GM23338 (cell line): ENCODE data around the gene ABHD12. TPM values are rescaled to one million over a fixed set of nuclear protein-coding genes. Genes with fewer than 3 reads are reported as not detected.

Source experiments
- ATAC-seq: fragments of 200-7000 bp; cut with Tn5 transposase; 3 replicates; pipeline ENCODE4 v1.9.1; 2020
- DNase-seq: peaks from one replicate; pipeline ENCODE4 v3.0.0-alpha.2; 2015; ENCODE audit warnings: low spot score
- H2AFZ ChIP-seq: fragments of 200-600 bp; sonication (generic); 2 replicates; pipeline ENCODE4 v1.8.0; 2016; ENCODE audit warnings: antibody characterized with exemption, mild to moderate bottlenecking, moderate library complexity
- H3F3A ChIP-seq: fragments of 200-600 bp; sonication (generic); replicated peaks from 2 replicates; pipeline ENCODE4 v1.8.0; 2017; ENCODE audit warnings: antibody characterized with exemption, mixed run types, low read depth
- H3K27ac ChIP-seq: fragments of 200-600 bp; sonication (generic); 2 replicates; pipeline ENCODE4 v1.6.1; 2016; ENCODE audit warnings: low read depth
- H3K27me3 ChIP-seq: fragments of 200-600 bp; sonication (generic); 2 replicates; pipeline ENCODE4 v1.8.0; 2016; ENCODE audit warnings: mild to moderate bottlenecking, mixed run types, moderate library complexity; ENCODE audit not compliant: insufficient read depth
- H3K36me3 ChIP-seq: fragments of 200-600 bp; sonication (generic); 2 replicates; pipeline ENCODE4 v1.8.0; 2016; ENCODE audit warnings: mild to moderate bottlenecking; ENCODE audit not compliant: insufficient read depth
- H3K4me1 ChIP-seq: fragments of 200-600 bp; sonication (generic); 2 replicates; pipeline ENCODE4 v1.8.0; 2016; ENCODE audit warnings: mild to moderate bottlenecking, moderate library complexity; ENCODE audit not compliant: insufficient read depth
- H3K4me2 ChIP-seq: fragments of 200-600 bp; sonication (generic); 2 replicates; pipeline ENCODE4 v1.7.1; 2017; ENCODE audit warnings: mixed run types
- H3K4me3 ChIP-seq: fragments of 200-600 bp; sonication (generic); 2 replicates; pipeline ENCODE4 v1.6.1; 2016; ENCODE audit warnings: mixed run types
- H3K79me2 ChIP-seq: fragments of 200-600 bp; sonication (generic); replicated peaks from 2 replicates; pipeline ENCODE4 v1.8.0; 2017; ENCODE audit warnings: mild to moderate bottlenecking; ENCODE audit not compliant: insufficient read depth
- H3K9me2 ChIP-seq: fragments of 200-600 bp; sonication (generic); 2 replicates; pipeline ENCODE4 v1.8.0; 2017; ENCODE audit not compliant: insufficient read depth
- H4K20me1 ChIP-seq: fragments of 200-600 bp; sonication (generic); replicated peaks from 2 replicates; pipeline ENCODE4 v1.8.0; 2017; ENCODE audit warnings: mild to moderate bottlenecking; ENCODE audit not compliant: insufficient read depth
- H3K27ac Mint-ChIP-seq: 2 replicates; pipeline ENCODE4 v1.8.0; 2020; ENCODE audit warnings: inconsistent platforms, mild to moderate bottlenecking, moderate library complexity, mixed read lengths
- H3K27me3 Mint-ChIP-seq: 3 replicates; pipeline ENCODE4 v1.8.0; 2022; ENCODE audit warnings: low read depth, mild to moderate bottlenecking, moderate library complexity, mixed read lengths, inconsistent platforms; ENCODE audit not compliant: insufficient read depth, poor library complexity
- H3K36me3 Mint-ChIP-seq: 3 replicates; pipeline ENCODE4 v1.8.0; 2021; ENCODE audit warnings: low read depth, mild to moderate bottlenecking, inconsistent platforms, moderate library complexity, mixed read lengths
- H3K4me1 Mint-ChIP-seq: 3 replicates; pipeline ENCODE4 v1.8.0; 2020; ENCODE audit warnings: mild to moderate bottlenecking, inconsistent platforms, mixed read lengths
- H3K4me3 Mint-ChIP-seq: 3 replicates; pipeline ENCODE4 v1.8.0; 2021; ENCODE audit warnings: moderate library complexity, mild to moderate bottlenecking, inconsistent platforms, mixed read lengths
- H3K9me3 Mint-ChIP-seq: 3 replicates; pipeline ENCODE4 v1.8.0; 2020; ENCODE audit warnings: moderate library complexity, mild to moderate bottlenecking, inconsistent platforms, mixed read lengths
- CREB1 ChIP-seq: fragments of 250-450 bp; sonication (Bioruptor Pico); IDR thresholded peaks from 2 replicates; pipeline ENCODE4 v1.5.0; 2020; ENCODE audit warnings: low read depth, mild to moderate bottlenecking, moderate library complexity
- CTCF ChIP-seq, 2 experiments: fragments of 200-600 bp in 1 of 2; sonication (generic) in 1 of 2; conservative IDR thresholded peaks; 2 replicates each; pipeline versions ENCODE4 v1.5.1 to v1.6.1; 2016 to 2017; ENCODE audit warnings: antibody characterized with exemption in 2 of 2, low read depth in 2 of 2, mild to moderate bottlenecking in 2 of 2, moderate library complexity in 1 of 2
- ETS1 ChIP-seq: IDR thresholded peaks from 2 replicates; pipeline ENCODE4 v1.6.1; 2016; ENCODE audit warnings: antibody characterized with exemption
- EZH2 ChIP-seq: fragments of 200-600 bp; sonication (generic); IDR thresholded peaks from one replicate; pipeline ENCODE4 v1.8.0; 2017; ENCODE audit warnings: antibody characterized with exemption, mild to moderate bottlenecking, low read depth; ENCODE audit not compliant: unreplicated experiment
- JUNB ChIP-seq: IDR thresholded peaks from one replicate; pipeline ENCODE4 v1.6.1; 2016; ENCODE audit warnings: antibody characterized with exemption; ENCODE audit not compliant: unreplicated experiment
- NANOG ChIP-seq: IDR thresholded peaks from 2 replicates; pipeline ENCODE4 v1.6.1; 2016; ENCODE audit warnings: antibody characterized with exemption, borderline replicate concordance
- POLR2AphosphoS5 ChIP-seq: IDR thresholded peaks from 2 replicates; pipeline ENCODE4 v1.6.1; 2016; ENCODE audit warnings: antibody characterized with exemption, low read depth
- STAT1 ChIP-seq: IDR thresholded peaks from one replicate; pipeline ENCODE4 v1.6.1; 2016; ENCODE audit warnings: antibody characterized with exemption; ENCODE audit not compliant: unreplicated experiment
- ZNF462 ChIP-seq: fragments of 250-450 bp; sonication (Bioruptor Pico); IDR thresholded peaks from 2 replicates; pipeline ENCODE4 v1.5.0; 2020; ENCODE audit warnings: mild to moderate bottlenecking, moderate library complexity
- polyA plus RNA-seq: library from polyadenylated mRNA; unstranded; fragments of >200 nt; fragmentation: Nextera tagmentation; extraction: Ambion mirVana; gene quantifications from 2 replicates; pipeline ENCODE4 v1.2.1, GENCODE V29; 2016
- total RNA-seq: library from RNA; depleted of rRNA; stranded (reverse); fragments of >200 nt; shearing (Covaris generic); gene quantifications from 2 replicates; pipeline ENCODE4 v1.2.3, GENCODE V29; 2014

Gene ABHD12
- total and polyA plus RNA-seq, 2 experiments from 2014 or later, result 40.2 to 57.8 TPM

GRCh38 chr20:25374842-25375241, 15.8 kb downstream of the ABHD12 start:
- H3K4me2 ChIP-seq, result no peak overlapping the region
- no peak for DNase-seq
- peaks cover 4% of the 10 kb centered on the region; the same call in 1 of the 2 replicates for H3K9me2 ChIP-seq
- no peaks in the 10 kb centered on the region; the same call in 2 of the 3 replicates for H3K9me3 Mint-ChIP-seq
- no peak overlapping the region for H2AFZ ChIP-seq
- H3K27me3 ChIP-seq, result no peaks in the 10 kb centered on the region
- 0 out of 2 replicates have a peak, but pooled peaks cover 5% of the 10 kb centered on the region for H3F3A ChIP-seq
- no peak for ATAC-seq
- peaks cover 97% of the 10 kb centered on the region for H3K79me2 ChIP-seq
- no peak overlapping the region for H3K4me3 Mint-ChIP-seq
- peaks cover 4% of the 10 kb centered on the region; the same call in 1 of the 2 replicates for H3K4me1 ChIP-seq
- no peaks in the 10 kb centered on the region; the same call in 2 of the 3 replicates for H3K4me1 Mint-ChIP-seq
- peaks cover 3% of the 10 kb centered on the region for H3K27me3 Mint-ChIP-seq
- 0 out of 2 replicates have a peak overlapping the region, but pooled peaks have one; percentile 45 for H3K27ac ChIP-seq
- no peak overlapping the region for H3K27ac Mint-ChIP-seq
- H3K36me3 ChIP-seq, result no peaks in the 10 kb centered on the region
- no peak overlapping the region for H3K4me3 ChIP-seq
- TF ChIP-seq CREB1 (CRISPR knock-in tag) (no peak), EZH2 (no peak), POLR2AphosphoS5 (no peak), NANOG (no peak), STAT1 (no peak), JUNB (no peak), ETS1 (no peak), CTCF (conservative IDR thresholded peaks at IDR 0.05; ENCODE audit: low read depth in 2 of 2) (no peak), ZNF462 (CRISPR knock-in tag) (no peak)
- H4K20me1 ChIP-seq, result peaks cover 34% of the 10 kb centered on the region
- peaks cover 36% of the 10 kb centered on the region for H3K36me3 Mint-ChIP-seq
